Astrocyte (in vitro differentiated cells and primary cell): ENCODE measurements around the gene AHNAK2. TPM values are rescaled to one million over a fixed set of nuclear protein-coding genes. Genes with fewer than 3 reads are reported as not detected.

Experiments used
- DNase-seq: peaks from one replicate; pipeline ENCODE4 v3.0.0-alpha.2; 2010; ENCODE audit warnings: low read depth
- FAIRE-seq: peaks from 2 replicates; lab custom pipeline; 2011; peaks lifted over from hg19 to GRCh38; lab: Jason Lieb, UNC
- H2AFZ ChIP-seq: 2 replicates; pipeline ENCODE4 v1.6.0; 2012; ENCODE audit warnings: low read depth, low read length, inconsistent platforms
- H3K27ac ChIP-seq: 2 replicates; pipeline ENCODE4 v1.5.1; 2011; ENCODE audit warnings: low read depth, low read length, inconsistent platforms
- H3K27me3 ChIP-seq: 2 replicates; pipeline ENCODE4 v1.6.0; 2011; ENCODE audit warnings: low read length, inconsistent platforms; ENCODE audit not compliant: insufficient read depth
- H3K36me3 ChIP-seq: 2 replicates; pipeline ENCODE4 v1.5.1; 2011; ENCODE audit warnings: low read length, inconsistent platforms; ENCODE audit not compliant: insufficient read depth
- H3K4me1 ChIP-seq: 2 replicates; pipeline ENCODE4 v1.5.1; 2011; ENCODE audit warnings: low read length, inconsistent platforms; ENCODE audit not compliant: insufficient read depth
- H3K4me2 ChIP-seq: 2 replicates; pipeline ENCODE4 v1.6.0; 2012; ENCODE audit warnings: low read length, inconsistent platforms
- H3K4me3 ChIP-seq: 2 replicates; pipeline ENCODE4 v1.5.1; 2011; ENCODE audit warnings: low read depth, mild to moderate bottlenecking, low read length, inconsistent platforms; ENCODE audit not compliant: insufficient read depth
- H3K79me2 ChIP-seq: 2 replicates; pipeline ENCODE4 v1.6.0; 2012; ENCODE audit warnings: mild to moderate bottlenecking, low read length, inconsistent platforms; ENCODE audit not compliant: insufficient read depth
- H3K9ac ChIP-seq: 2 replicates; pipeline ENCODE4 v1.6.0; 2012; ENCODE audit warnings: mild to moderate bottlenecking, low read length, inconsistent platforms
- H3K9me3 ChIP-seq: 2 replicates; pipeline ENCODE4 v1.5.1; 2012; ENCODE audit warnings: low read depth, mild to moderate bottlenecking, low read length, inconsistent platforms; ENCODE audit not compliant: insufficient read depth
- H4K20me1 ChIP-seq: 2 replicates; pipeline ENCODE4 v1.6.0; 2012; ENCODE audit warnings: low read length, inconsistent platforms; ENCODE audit not compliant: insufficient read depth
- H3K27ac Mint-ChIP-seq: one replicate; pipeline ENCODE4 v1.8.0; 2021; ENCODE audit warnings: mild to moderate bottlenecking, mixed read lengths; ENCODE audit not compliant: unreplicated experiment
- H3K27me3 Mint-ChIP-seq: one replicate; pipeline ENCODE4 v1.8.0; 2021; ENCODE audit warnings: low read depth, mixed read lengths; ENCODE audit not compliant: unreplicated experiment
- H3K36me3 Mint-ChIP-seq: one replicate; pipeline ENCODE4 v1.8.0; 2021; ENCODE audit warnings: low read depth, mixed read lengths; ENCODE audit not compliant: unreplicated experiment
- H3K4me1 Mint-ChIP-seq: one replicate; pipeline ENCODE4 v1.8.0; 2021; ENCODE audit warnings: low read depth, mixed read lengths; ENCODE audit not compliant: unreplicated experiment
- H3K4me3 Mint-ChIP-seq: one replicate; pipeline ENCODE4 v1.8.0; 2021; ENCODE audit warnings: mild to moderate bottlenecking, moderate library complexity, mixed read lengths; ENCODE audit not compliant: unreplicated experiment
- H3K9me3 Mint-ChIP-seq: one replicate; pipeline ENCODE4 v1.8.0; 2021; ENCODE audit warnings: mild to moderate bottlenecking, mixed read lengths; ENCODE audit not compliant: unreplicated experiment
- CTCF ChIP-seq: IDR thresholded peaks from 2 replicates; pipeline ENCODE4 v1.5.1; 2011; ENCODE audit warnings: low read depth, mild to moderate bottlenecking, inconsistent platforms, low read length, moderate library complexity; ENCODE audit not compliant: insufficient read depth
- EZH2 ChIP-seq: IDR thresholded peaks from 2 replicates; pipeline ENCODE4 v1.6.1; 2012; ENCODE audit warnings: mild to moderate bottlenecking, low read length, inconsistent platforms; ENCODE audit not compliant: insufficient read depth
- total RNA-seq: library from RNA; stranded (reverse); gene quantifications from 2 replicates; pipeline ENCODE4 v1.2.1, GENCODE V29; 2021

AHNAK2 gene
- total RNA-seq, 1 donor from 2014 or later = 44.7 TPM

GRCh38 chr14:104895786-104896661 is 82.2 kb downstream of the AHNAK2 start:
- H3K27ac Mint-ChIP-seq = no peak overlapping the region
- H3K36me3 ChIP-seq = no peaks in the 10 kb centered on the region
- H3K4me3 ChIP-seq = no peak overlapping the region
- TF ChIP-seq CTCF (no peak), EZH2 (no peak)
- H3K9me3 Mint-ChIP-seq = no peaks in the 10 kb centered on the region
- H2AFZ ChIP-seq = no peak overlapping the region
- no peaks in the 10 kb centered on the region for H3K79me2 ChIP-seq
- H3K4me3 Mint-ChIP-seq = peak overlapping the region; percentile 10
- H3K27me3 ChIP-seq = no peaks in the 10 kb centered on the region
- H3K9ac ChIP-seq = no peak overlapping the region
- no peak for FAIRE-seq
- H3K9me3 ChIP-seq = no peaks in the 10 kb centered on the region
- H3K27ac ChIP-seq = no peak overlapping the region
- no peak for DNase-seq
- peaks cover 7% of the 10 kb centered on the region for H3K27me3 Mint-ChIP-seq
- no peak overlapping the region for H3K4me2 ChIP-seq
- no peaks in the 10 kb centered on the region for H3K4me1 ChIP-seq
- peaks cover 5% of the 10 kb centered on the region for H3K36me3 Mint-ChIP-seq
- H4K20me1 ChIP-seq = peaks cover 9% of the 10 kb centered on the region
- no peaks in the 10 kb centered on the region for H3K4me1 Mint-ChIP-seq

- no peak for DNase-seq
- no peak overlapping the region for H2AFZ ChIP-seq
- H3K9ac ChIP-seq = no peak overlapping the region
Measured at GRCh38 chr14:104895207-104895785, 82.9 kb downstream of the AHNAK2 start.

More at GRCh38 chr14:104895207-104895785, 82.9 kb downstream of the AHNAK2 start:
- Histone ChIP-seq H3K9me3 (no peaks in the 10 kb centered on the region), H3K36me3 (no peaks in the 10 kb centered on the region), H3K27ac (no peak overlapping the region), H3K4me2 (no peak overlapping the region), H3K27me3 (no peaks in the 10 kb centered on the region), H4K20me1 (peaks cover 9% of the 10 kb centered on the region), H3K79me2 (no peaks in the 10 kb centered on the region), H3K4me1 (no peaks in the 10 kb centered on the region), H3K4me3 (no peak overlapping the region)
- no peak overlapping the region for H3K27ac Mint-ChIP-seq
- TF ChIP-seq EZH2 (no peak), CTCF (no peak)
- no peaks in the 10 kb centered on the region for H3K4me1 Mint-ChIP-seq
- H3K36me3 Mint-ChIP-seq = peaks cover 5% of the 10 kb centered on the region
- H3K27me3 Mint-ChIP-seq = peaks cover 4% of the 10 kb centered on the region
- no peak for FAIRE-seq
- H3K9me3 Mint-ChIP-seq = no peaks in the 10 kb centered on the region
- no peak overlapping the region for H3K4me3 Mint-ChIP-seq
